Measurements from ENCODE around the gene SIRT1. TPM values are rescaled to one million over a fixed set of nuclear protein-coding genes. Genes with fewer than 3 reads are reported as not detected.
"Not testable (repeated sequence)": the region's sequence is repeated elsewhere in the genome, so short reads cannot be mapped to it uniquely, and the experiment has no call there.

The SIRT1 gene
- total RNA-seq, 1 donor from 2014 or later = 25.4 TPM

DNA sequence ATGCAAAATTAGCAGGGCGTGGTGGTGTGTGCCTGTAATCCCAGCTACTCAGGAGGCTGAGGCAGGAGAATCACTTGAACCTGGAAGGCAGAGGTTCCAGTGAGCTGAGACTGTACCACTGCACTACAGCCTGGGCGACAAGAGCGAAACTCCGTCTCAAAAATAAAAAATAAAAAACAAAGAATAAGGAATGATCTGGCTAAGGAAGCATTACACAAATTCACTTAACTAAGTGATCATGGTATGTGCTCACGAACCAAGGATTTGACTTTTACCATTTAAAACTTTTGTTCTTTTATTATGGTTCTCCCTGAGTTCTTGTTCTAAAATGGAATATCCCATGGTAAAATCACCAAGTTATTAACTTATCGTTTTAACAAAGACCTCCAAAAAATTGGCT, 71.2 kb downstream of the SIRT1 start:
- DNase-seq (ENCODE audit: low spot score) = no peak

DNA sequence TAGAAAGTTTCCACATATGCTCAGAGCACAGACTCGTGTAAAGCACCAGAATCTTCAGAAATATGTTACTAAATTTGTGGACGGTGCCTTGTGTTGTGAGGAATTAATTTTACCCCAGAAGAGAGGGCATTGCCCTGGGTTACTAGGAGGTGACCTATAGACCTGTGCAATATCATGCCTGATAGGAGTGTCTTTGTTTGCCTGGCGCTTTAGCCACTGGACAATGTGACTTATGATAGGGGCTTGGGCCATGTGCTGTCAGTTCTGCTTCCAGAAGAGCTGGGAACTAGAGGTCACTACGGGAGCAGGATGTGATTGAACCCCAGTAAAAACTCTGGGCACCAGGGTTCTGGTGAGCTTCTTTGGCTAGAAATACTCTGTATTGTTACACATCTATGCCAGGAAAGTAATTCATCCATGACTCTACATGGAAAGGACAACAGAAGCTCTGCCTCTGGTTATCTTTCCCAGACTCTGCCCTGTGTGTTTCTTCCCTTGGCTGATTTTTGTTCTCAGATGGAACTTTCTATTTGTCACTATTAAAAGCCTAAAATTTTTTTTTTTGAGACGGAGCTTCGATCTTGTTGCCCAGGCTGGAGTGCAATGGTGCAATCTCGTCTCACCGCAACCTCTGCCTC, 75.5 kb downstream of the SIRT1 start:
- DNase-seq (ENCODE audit: low spot score) = no peak

DNA sequence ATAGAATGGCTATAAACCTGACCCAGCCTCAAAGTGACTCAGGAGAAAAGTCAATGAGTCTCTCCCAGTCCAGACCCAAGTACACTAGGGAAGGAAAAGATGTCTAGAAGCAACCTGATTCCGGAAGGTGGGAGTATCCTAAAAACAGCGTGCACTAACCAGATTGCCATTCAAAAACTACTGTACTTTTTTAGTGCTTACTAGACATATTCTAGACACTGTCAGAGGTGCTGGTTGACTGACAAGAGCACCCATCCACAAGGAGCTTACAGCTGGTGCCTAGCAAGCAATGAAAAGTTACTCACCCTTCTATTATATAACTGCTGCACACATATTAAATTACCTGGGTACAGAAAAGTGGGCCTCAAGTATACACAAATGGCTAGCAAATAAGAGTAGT, 81.0 kb downstream of the SIRT1 start:
- no peak for DNase-seq (ENCODE audit: low spot score)

DNA sequence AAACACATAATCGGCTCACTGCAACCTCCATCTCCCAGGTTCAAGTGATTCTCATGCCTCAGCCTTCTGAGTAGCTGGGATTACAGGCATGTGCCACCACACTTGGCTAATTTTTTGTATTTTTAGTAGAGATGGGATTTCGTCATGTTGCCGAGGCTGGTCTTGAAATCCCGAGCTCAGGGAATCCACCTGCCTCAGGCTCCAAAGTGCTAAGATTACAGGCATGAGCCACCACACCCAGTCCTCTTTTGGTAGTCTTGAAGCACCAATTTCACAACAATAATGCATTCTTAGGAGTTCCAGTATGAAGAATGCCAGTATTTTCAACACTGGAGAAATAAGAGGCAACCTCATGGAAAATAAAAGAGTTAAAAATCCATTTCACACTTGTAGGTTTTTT, 81.6 kb downstream of the SIRT1 start:
- not testable (repeated sequence) for DNase-seq (ENCODE audit: low spot score)

Other genes starting within 250 kb of the SIRT1 start
- gene CTNNA3, start 188.5 kb upstream of the SIRT1 start, total RNA-seq = 0.10 TPM
- gene DNAJC12, start 46.5 kb upstream of the SIRT1 start, total RNA-seq = 1.0 TPM
- 59.1 TPM for gene HERC4, start 190.6 kb downstream of the SIRT1 start, total RNA-seq
- not detected for gene MYPN, start 224.8 kb downstream of the SIRT1 start, total RNA-seq

Measured in mesenteric fat pad (tissue), 1 donor.